ENCODE results near the gene BMF.
A peak's percentile ranks its signal among the peaks of the same experiment; 100 is the strongest.

BMF gene

GRCh38 chr15:40066589-40066988 lies 42.1 kb downstream of the BMF start:
- H3K27ac ChIP-seq (ENCODE audit: low read depth, low read length) = no peak overlapping the region
- H3K9me3 ChIP-seq (ENCODE audit: insufficient read depth, low read depth, low read length) = no peaks in the 10 kb centered on the region
- H2BK12ac ChIP-seq (ENCODE audit: low read length) = peak overlapping the region; percentile 23
- WGBS (ENCODE audit: extremely low coverage, insufficient coverage, insufficient read length) = no CpG with 5 or more reads among the region's 5 CpGs
- no peak overlapping the region for H4K91ac ChIP-seq (ENCODE audit: low read depth, low read length)
- H2BK5ac ChIP-seq (ENCODE audit: low read depth, low read length, poor library complexity) = no peak overlapping the region
- no peak overlapping the region for H3K9ac ChIP-seq (ENCODE audit: low read length)
- peaks cover 24 to 31% of the 10 kb centered on the region in 2 experiments for H3K4me1 ChIP-seq (ENCODE audit: control insufficient read depth in 1 of 2, insufficient read depth in 2 of 2, low read length in 2 of 2)
- H3K4me2 ChIP-seq (ENCODE audit: low read length) = no peak overlapping the region
- no peak overlapping the region for H4K8ac ChIP-seq (ENCODE audit: low read depth, low read length)
- H2BK120ac ChIP-seq (ENCODE audit: insufficient read depth, low read length, poor library complexity) = no peak overlapping the region
- H2AK5ac ChIP-seq (ENCODE audit: low read length) = no peak overlapping the region
- H2AFZ ChIP-seq (ENCODE audit: insufficient read depth, low read length, poor library complexity) = no peak overlapping the region
- H3K4me3 ChIP-seq (ENCODE audit: low read depth, low read length) = no peak overlapping the region
- H3K79me1 ChIP-seq (ENCODE audit: low read length) = peaks cover 19% of the 10 kb centered on the region
- no peak overlapping the region for H3K18ac ChIP-seq (ENCODE audit: low read length)
- H3K23ac ChIP-seq (ENCODE audit: low read length) = no peak overlapping the region
- H3K27me3 ChIP-seq (ENCODE audit: insufficient read depth, low read length) = no peaks in the 10 kb centered on the region
- no peak overlapping the region for H3K4ac ChIP-seq (ENCODE audit: low read depth, low read length)
- no peaks in the 10 kb centered on the region for H3K36me3 ChIP-seq (ENCODE audit: control insufficient read depth in 1 of 2, insufficient read depth in 2 of 2, low read length in 2 of 2)
- no peak overlapping the region for H4K12ac ChIP-seq (ENCODE audit: low read depth, low read length)
- peak in 1 of 2 donors; percentile 36 for DNase-seq
- peaks cover 3% of the 10 kb centered on the region for H3K79me2 ChIP-seq (ENCODE audit: control insufficient read depth, insufficient read depth, low read length, poor library complexity)
- no peak overlapping the region for H3K14ac ChIP-seq (ENCODE audit: low read length)

GRCh38 chr15:40065166-40065565 lies 43.5 kb downstream of the BMF start:
- Histone ChIP-seq H2BK5ac (ENCODE audit: low read depth, low read length, poor library complexity) (no peak overlapping the region), H2BK120ac (ENCODE audit: insufficient read depth, low read length, poor library complexity) (no peak overlapping the region), H3K27ac (ENCODE audit: low read depth, low read length) (no peak overlapping the region), H4K8ac (ENCODE audit: low read depth, low read length) (no peak overlapping the region), H3K4ac (ENCODE audit: low read depth, low read length) (no peak overlapping the region), H4K12ac (ENCODE audit: low read depth, low read length) (no peak overlapping the region), H3K23ac (ENCODE audit: low read length) (no peak overlapping the region), H3K18ac (ENCODE audit: low read length) (no peak overlapping the region), H2AK5ac (ENCODE audit: low read length) (no peak overlapping the region), H3K79me2 (ENCODE audit: control insufficient read depth, insufficient read depth, low read length, poor library complexity) (peaks cover 3% of the 10 kb centered on the region), H2BK12ac (ENCODE audit: low read length) (no peak overlapping the region), H3K4me1 (ENCODE audit: control insufficient read depth in 1 of 2, insufficient read depth in 2 of 2, low read length in 2 of 2) (peaks cover 22 to 29% of the 10 kb centered on the region in 2 experiments), H3K9ac (ENCODE audit: low read length) (no peak overlapping the region), H3K4me3 (ENCODE audit: low read depth, low read length) (no peak overlapping the region), H2AFZ (ENCODE audit: insufficient read depth, low read length, poor library complexity) (no peak overlapping the region), H4K91ac (ENCODE audit: low read depth, low read length) (no peak overlapping the region), H3K4me2 (ENCODE audit: low read length) (no peak overlapping the region), H3K27me3 (ENCODE audit: insufficient read depth, low read length) (no peaks in the 10 kb centered on the region), H3K79me1 (ENCODE audit: low read length) (peaks cover 19% of the 10 kb centered on the region), H3K36me3 (ENCODE audit: control insufficient read depth in 1 of 2, insufficient read depth in 2 of 2, low read length in 2 of 2) (peaks cover 0 to 2% of the 10 kb centered on the region in 2 experiments), H3K14ac (ENCODE audit: low read length) (no peak overlapping the region), H3K9me3 (ENCODE audit: insufficient read depth, low read depth, low read length) (no peaks in the 10 kb centered on the region)
- DNase-seq = no peak
- WGBS (ENCODE audit: extremely low coverage, insufficient coverage, insufficient read length) = no CpG with 5 or more reads among the region's 3 CpGs

- Histone ChIP-seq H4K8ac (ENCODE audit: low read depth, low read length) (no peak overlapping the region), H3K4ac (ENCODE audit: low read depth, low read length) (no peak overlapping the region), H3K14ac (ENCODE audit: low read length) (no peak overlapping the region), H3K36me3 (ENCODE audit: control insufficient read depth in 1 of 2, insufficient read depth in 2 of 2, low read length in 2 of 2) (peaks cover 0 to 2% of the 10 kb centered on the region in 2 experiments), H3K4me3 (ENCODE audit: low read depth, low read length) (no peak overlapping the region), H2BK12ac (ENCODE audit: low read length) (peak overlapping the region; percentile 78), H3K79me1 (ENCODE audit: low read length) (peaks cover 14% of the 10 kb centered on the region), H4K12ac (ENCODE audit: low read depth, low read length) (no peak overlapping the region), H2AFZ (ENCODE audit: insufficient read depth, low read length, poor library complexity) (no peak overlapping the region), H3K79me2 (ENCODE audit: control insufficient read depth, insufficient read depth, low read length, poor library complexity) (peaks cover 2% of the 10 kb centered on the region), H3K4me2 (ENCODE audit: low read length) (no peak overlapping the region), H3K27me3 (ENCODE audit: insufficient read depth, low read length) (no peaks in the 10 kb centered on the region), H3K9ac (ENCODE audit: low read length) (no peak overlapping the region), H2AK5ac (ENCODE audit: low read length) (no peak overlapping the region), H2BK120ac (ENCODE audit: insufficient read depth, low read length, poor library complexity) (peak overlapping the region; percentile 25), H3K9me3 (ENCODE audit: insufficient read depth, low read depth, low read length) (no peaks in the 10 kb centered on the region), H4K91ac (ENCODE audit: low read depth, low read length) (no peak overlapping the region), H3K27ac (ENCODE audit: low read depth, low read length) (no peak overlapping the region), H3K18ac (ENCODE audit: low read length) (peak overlapping the region; percentile 43), H3K4me1 (ENCODE audit: control insufficient read depth in 1 of 2, insufficient read depth in 2 of 2, low read length in 2 of 2) (peaks cover 14 to 21% of the 10 kb centered on the region in 2 experiments), H2BK5ac (ENCODE audit: low read depth, low read length, poor library complexity) (no peak overlapping the region), H3K23ac (ENCODE audit: low read length) (no peak overlapping the region)
- WGBS (ENCODE audit: extremely low coverage, insufficient coverage, insufficient read length) = no CpG with 5 or more reads among the region's 8 CpGs
- peak in 1 of 2 donors; percentile 51 for DNase-seq
Observed at GRCh38 chr15:40064231-40064894, 44.3 kb downstream of the BMF start.

GRCh38 chr15:40063563-40064011 lies 45.1 kb downstream of the BMF start:
- Histone ChIP-seq H3K27me3 (ENCODE audit: insufficient read depth, low read length) (no peaks in the 10 kb centered on the region), H3K9me3 (ENCODE audit: insufficient read depth, low read depth, low read length) (no peaks in the 10 kb centered on the region), H2AFZ (ENCODE audit: insufficient read depth, low read length, poor library complexity) (no peak overlapping the region), H2BK12ac (ENCODE audit: low read length) (peak overlapping the region; percentile 10), H4K12ac (ENCODE audit: low read depth, low read length) (no peak overlapping the region), H3K14ac (ENCODE audit: low read length) (peak overlapping the region; percentile 45), H2BK120ac (ENCODE audit: insufficient read depth, low read length, poor library complexity) (peak overlapping the region; percentile 9), H3K36me3 (ENCODE audit: control insufficient read depth in 1 of 2, insufficient read depth in 2 of 2, low read length in 2 of 2) (peaks cover 0 to 2% of the 10 kb centered on the region in 2 experiments), H3K4ac (ENCODE audit: low read depth, low read length) (no peak overlapping the region), H3K9ac (ENCODE audit: low read length) (no peak overlapping the region), H3K23ac (ENCODE audit: low read length) (no peak overlapping the region), H3K27ac (ENCODE audit: low read depth, low read length) (no peak overlapping the region), H4K91ac (ENCODE audit: low read depth, low read length) (peak overlapping the region; percentile 45), H3K79me1 (ENCODE audit: low read length) (peaks cover 11% of the 10 kb centered on the region), H3K79me2 (ENCODE audit: control insufficient read depth, insufficient read depth, low read length, poor library complexity) (no peaks in the 10 kb centered on the region), H2AK5ac (ENCODE audit: low read length) (peak overlapping the region; percentile 81), H3K4me1 (ENCODE audit: control insufficient read depth in 1 of 2, insufficient read depth in 2 of 2, low read length in 2 of 2) (peaks cover 11 to 18% of the 10 kb centered on the region in 2 experiments), H3K4me3 (ENCODE audit: low read depth, low read length) (no peak overlapping the region), H2BK5ac (ENCODE audit: low read depth, low read length, poor library complexity) (no peak overlapping the region), H3K18ac (ENCODE audit: low read length) (peak overlapping the region; percentile 39), H3K4me2 (ENCODE audit: low read length) (no peak overlapping the region), H4K8ac (ENCODE audit: low read depth, low read length) (peak overlapping the region; percentile 35)
- DNase-seq = peak in 1 of 2 donors; percentile 58
- WGBS (ENCODE audit: extremely low coverage, insufficient coverage, insufficient read length) = no CpG with 5 or more reads among the region's 2 CpGs

All from trophoblast cell (in vitro differentiated cells and primary cell).